GM19467 (cell line): Measurements from ENCODE around the gene CD2.

Experiments used
- ATAC-seq: cut with Tn5 transposase; IDR thresholded peaks from one replicate; pipeline ENCODE4 v1.9.1; 2021; ENCODE audit warnings: mild to moderate bottlenecking, moderate library complexity; ENCODE audit not compliant: unreplicated experiment

Gene CD2

GRCh38 chr1:116811321-116811720 is 57.1 kb downstream of the CD2 start:
- ATAC-seq = no peak

GRCh38 chr1:116814926-116815723 is 60.9 kb downstream of the CD2 start:
- no peak for ATAC-seq

- ATAC-seq = no peak
Measured at GRCh38 chr1:116817582-116818064, 63.4 kb downstream of the CD2 start.
